GM12878 (cell line): ENCODE data around the gene RSRC1. TPM values are rescaled to one million over a fixed set of nuclear protein-coding genes. Genes with fewer than 3 reads are reported as not detected.

Experiments
- ATAC-seq: fragments of 200-7000 bp; cut with Tn5 transposase; 3 replicates; pipeline ENCODE4 v1.9.1; 2020; ENCODE audit warnings: mild to moderate bottlenecking, moderate library complexity
- BruUV-seq: library from RNA; stranded (reverse); fragments of 400-500 nt; replicated peaks from 2 replicates; lab custom pipeline; 2021; lab: Mats Ljungman, UMichigan
- CTCF ChIA-PET: fragments of 300-600 bp; sonication (Branson Sonifier 250); formaldehyde crosslinking; extraction: SDS; loops from one replicate; lab custom pipeline; 2021; ENCODE audit warnings: inconsistent platforms; lab: Yijun Ruan, JAX
- POLR2A ChIA-PET: fragments of 350-600 bp; formaldehyde crosslinking; extraction: SDS; loops from one replicate; lab custom pipeline; 2021; ENCODE audit warnings: inconsistent platforms; lab: Charles Lee
- RAD21 ChIA-PET: fragments of 300-600 bp; sonication (Branson Sonifier 250); formaldehyde crosslinking; loops from one replicate; lab custom pipeline; 2023; ENCODE audit warnings: antibody characterized with exemption; ENCODE audit not compliant: unreplicated experiment; lab: Charles Lee
- SMC1A ChIA-PET: fragments of 300-600 bp; sonication (Branson Sonifier 250); formaldehyde crosslinking; loops from one replicate; lab custom pipeline; 2023; ENCODE audit not compliant: unreplicated experiment, uncharacterized antibody; lab: Charles Lee
- DNase-seq: peaks from one replicate; pipeline ENCODE4 v3.0.0-alpha.2; 2011; ENCODE audit warnings: low read depth, low spot score
- FAIRE-seq: peaks from 3 replicates; lab custom pipeline; 2011; peaks lifted over from hg19 to GRCh38; lab: Jason Lieb, UNC
- H2AFZ ChIP-seq: 2 replicates; pipeline ENCODE4 v1.6.0; 2011; ENCODE audit warnings: low read depth, low read length, control low read depth; ENCODE audit not compliant: control insufficient read depth
- H3K27ac ChIP-seq: 2 replicates; pipeline ENCODE4 v1.5.1; 2011; ENCODE audit warnings: control low read depth; ENCODE audit not compliant: control insufficient read depth, insufficient read depth
- H3K27me3 ChIP-seq, 2 experiments: replicated peaks in 1 of 2; 2 replicates each; pipeline versions ENCODE4 v1.6.0 to v1.6.1; 2011; ENCODE audit warnings: low read length in 1 of 2; ENCODE audit not compliant: control insufficient read depth in 2 of 2, insufficient read depth in 2 of 2
- H3K36me3 ChIP-seq, 2 experiments: 2 replicates each; pipeline ENCODE4 v1.5.1; 2011; ENCODE audit warnings: low read length in 1 of 2; ENCODE audit not compliant: control insufficient read depth in 2 of 2, insufficient read depth in 2 of 2
- H3K4me1 ChIP-seq: 2 replicates; pipeline ENCODE4 v1.6.1; 2011; ENCODE audit warnings: mild to moderate bottlenecking, low read length, moderate library complexity, mixed read lengths; ENCODE audit not compliant: control insufficient read depth, insufficient read depth
- H3K4me2 ChIP-seq: 2 replicates; pipeline ENCODE4 v1.6.0; 2011; ENCODE audit warnings: control low read depth; ENCODE audit not compliant: control insufficient read depth, insufficient read depth
- H3K4me3 ChIP-seq: fragments of 200-600 bp; sonication (generic); 2 replicates; pipeline ENCODE4 v1.5.1; 2016
- H3K79me2 ChIP-seq: 2 replicates; pipeline ENCODE4 v1.6.0; 2011; ENCODE audit warnings: low read length; ENCODE audit not compliant: control insufficient read depth, insufficient read depth
- H3K9ac ChIP-seq: 2 replicates; pipeline ENCODE4 v1.8.0; 2011; ENCODE audit warnings: low read length, control low read depth, mixed read lengths; ENCODE audit not compliant: control insufficient read depth, insufficient read depth
- H3K9me3 ChIP-seq: replicated peaks from 3 replicates; pipeline ENCODE4 v1.5.1; 2011; ENCODE audit warnings: mild to moderate bottlenecking, low read length; ENCODE audit not compliant: control insufficient read depth, insufficient read depth
- H4K20me1 ChIP-seq: 2 replicates; pipeline ENCODE4 v1.6.0; 2011; ENCODE audit not compliant: control insufficient read depth, insufficient read depth
- CBX3 ChIP-seq: fragments of 200-600 bp; sonication (generic); IDR thresholded peaks from 2 replicates; pipeline ENCODE4 v1.6.1; 2016; ENCODE audit warnings: low read depth, borderline replicate concordance
- CHD1 ChIP-seq: IDR thresholded peaks from 2 replicates; pipeline ENCODE4 v1.6.1; 2012; ENCODE audit warnings: low read depth, low read length, improper control_type of control experiment
- EED ChIP-seq: sonication (generic); IDR thresholded peaks from 2 replicates; pipeline ENCODE4 v1.6.1; 2016; ENCODE audit warnings: antibody characterized with exemption, low read depth
- NFYB ChIP-seq: IDR thresholded peaks from 2 replicates; pipeline ENCODE4 v1.6.1; 2011; ENCODE audit warnings: low read depth, mild to moderate bottlenecking, low read length, improper control_type of control experiment, moderate library complexity; ENCODE audit not compliant: insufficient read depth
- NRF1 ChIP-seq: conservative IDR thresholded peaks from 2 replicates; pipeline ENCODE4 v1.6.1; 2011; ENCODE audit warnings: mild to moderate bottlenecking, low read depth, low read length, improper control_type of control experiment
- RELA ChIP-seq: fragments of 450-650 bp; IDR thresholded peaks from 2 replicates; pipeline ENCODE4 v1.8.0; 2014; ENCODE audit warnings: borderline replicate concordance; ENCODE audit not compliant: partially characterized antibody
- SMAD5 ChIP-seq: IDR thresholded peaks from 2 replicates; pipeline ENCODE4 v1.6.1; 2016; ENCODE audit warnings: antibody characterized with exemption, low read depth
- SMARCA5 ChIP-seq: fragments of 450-650 bp; IDR thresholded peaks from 2 replicates; pipeline ENCODE4 v1.6.1; 2017; ENCODE audit warnings: mild to moderate bottlenecking
- SMC3 ChIP-seq: IDR thresholded peaks from 2 replicates; pipeline ENCODE4 v1.6.1; 2011; ENCODE audit warnings: low read length, improper control_type of control experiment, borderline replicate concordance
- TARDBP ChIP-seq: IDR thresholded peaks from 2 replicates; pipeline ENCODE4 v1.6.1; 2016; ENCODE audit warnings: borderline replicate concordance
- YBX1 ChIP-seq: fragments of 450-650 bp; IDR thresholded peaks from 2 replicates; pipeline ENCODE4 v1.6.1; 2016; ENCODE audit warnings: antibody characterized with exemption
- YY1 ChIP-seq: IDR thresholded peaks from 2 replicates; pipeline ENCODE4 v1.6.1; 2011; ENCODE audit warnings: low read depth, mild to moderate bottlenecking, low read length
- ZBED1 ChIP-seq: IDR thresholded peaks from 2 replicates; pipeline ENCODE4 v1.6.1; 2016; ENCODE audit warnings: borderline replicate concordance
- ZNF274 ChIP-seq: IDR thresholded peaks from one replicate; pipeline ENCODE4 v1.8.0; 2011; ENCODE audit not compliant: insufficient read length, insufficient read depth
- ZNF622 ChIP-seq: fragments of 450-650 bp; IDR thresholded peaks from 2 replicates; pipeline ENCODE4 v1.6.1; 2017; ENCODE audit warnings: mild to moderate bottlenecking, inconsistent platforms
- WGBS: methylation state at CpG from one replicate; pipeline ENCODE4 v1.1.6; 2016; ENCODE audit warnings: low lambda C conversion rate; ENCODE audit not compliant: insufficient replicate concordance, insufficient coverage; ENCODE audit errors: missing lambda C conversion rate; 5-methylcytosine and 5-hydroxymethylcytosine counted together
- in situ Hi-C: fragments of 300-500 bp; cut with MboI; formaldehyde crosslinking; loops from 9 replicates; pipeline ENCODE4 v1.14.3; 2018; ENCODE audit warnings: mixed read lengths
- intact Hi-C: fragments of 100-400 bp; cut with micrococcal nuclease; formaldehyde crosslinking; loops from one replicate; pipeline ENCODE4 v1.14.2; 2022; ENCODE audit not compliant: unreplicated experiment
- polyA plus RNA-seq, 11 experiments: library from polyadenylated mRNA; depleted of rRNA in 4 of 11; unstranded in 6 of 11; stranded (reverse) in 5 of 11; fragments of >200 nt; fragmentation: Nextera tagmentation in 4 of 11; fragmentation: Illumina TruSeq in 1 of 11; extraction: Ambion mirVana in 4 of 11; extraction: Trizol in 1 of 11; gene quantifications; 1 replicate in 1 of 11; 2 replicates in 10 of 11; pipeline versions ENCODE4 v1.2.1 to v1.2.3, GENCODE V29; 2011 to 2016; ENCODE audit warnings: inconsistent platforms in 2 of 11, missing spikeins in 2 of 11, low read depth in 1 of 11
- total RNA-seq, 4 experiments: library from RNA; depleted of rRNA in 3 of 4; stranded (reverse); fragments of >200 nt in 3 of 4; fragmentation: Illumina TruSeq in 1 of 4; extraction: Trizol in 1 of 4; gene quantifications; 2 replicates each; pipeline versions ENCODE4 v1.2.1 to v1.2.3, GENCODE V29; 2013 to 2021
- TF ChIP-seq, protein P1 (sequence below): fragments of 450-650 bp; IDR thresholded peaks from 2 replicates; pipeline ENCODE4 v1.6.1; 2014; ENCODE audit warnings: mild to moderate bottlenecking
- TF ChIP-seq, protein P2 (sequence below): fragments of 450-650 bp; IDR thresholded peaks from 2 replicates; pipeline ENCODE4 v1.6.1; 2016; ENCODE audit warnings: mild to moderate bottlenecking
- TF ChIP-seq, protein P3 (sequence below): IDR thresholded peaks from 2 replicates; pipeline ENCODE4 v1.6.1; 2011; ENCODE audit warnings: low read depth, low read length, improper control_type of control experiment, borderline replicate concordance

Gene RSRC1
- total and polyA plus RNA-seq, 10 of the 15 experiments (the other 5 are each of a cell fraction or from before 2014, with no cell fraction given) = 16.4 to 85.9 (median 42.0) TPM

DNA sequence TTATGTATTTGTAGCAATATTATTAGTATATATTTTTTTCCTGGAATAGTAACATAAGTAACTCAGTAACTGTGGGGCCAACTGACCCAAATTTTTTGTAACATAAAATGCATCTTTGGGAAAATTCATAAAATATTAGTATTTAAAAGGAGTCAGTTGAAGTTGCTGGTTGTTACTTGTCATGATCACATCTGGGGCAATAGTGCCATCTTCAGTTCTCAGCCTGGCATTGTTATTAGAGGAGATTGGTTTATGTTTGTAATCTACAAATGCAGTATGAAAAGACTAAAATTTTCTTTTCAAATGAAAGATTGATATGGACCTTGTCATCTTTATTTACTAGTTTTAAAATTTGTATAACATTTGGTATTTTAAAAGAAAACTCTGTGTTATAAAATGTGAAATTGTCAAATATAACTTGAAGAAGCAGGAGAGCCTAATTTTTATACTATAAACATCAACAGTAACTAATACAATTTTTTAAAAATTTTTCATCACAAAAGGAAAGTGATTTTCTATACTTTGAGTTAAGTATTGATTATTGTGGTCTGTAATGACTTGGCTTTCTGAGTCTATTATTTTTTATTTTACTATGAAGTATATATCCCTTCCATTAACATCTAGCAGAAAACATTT, 422.3 kb downstream of the RSRC1 start (continued):
- TF ChIP-seq CHD1 (no peak), ZNF274 (no peak), SMC3 (peak; percentile 36; the same call in 1 of the 2 replicates), SMAD5 (no peak), NFYB (no peak), NRF1 (no peak), YY1 (no peak)
- TF ChIP-seq, protein P1, sequence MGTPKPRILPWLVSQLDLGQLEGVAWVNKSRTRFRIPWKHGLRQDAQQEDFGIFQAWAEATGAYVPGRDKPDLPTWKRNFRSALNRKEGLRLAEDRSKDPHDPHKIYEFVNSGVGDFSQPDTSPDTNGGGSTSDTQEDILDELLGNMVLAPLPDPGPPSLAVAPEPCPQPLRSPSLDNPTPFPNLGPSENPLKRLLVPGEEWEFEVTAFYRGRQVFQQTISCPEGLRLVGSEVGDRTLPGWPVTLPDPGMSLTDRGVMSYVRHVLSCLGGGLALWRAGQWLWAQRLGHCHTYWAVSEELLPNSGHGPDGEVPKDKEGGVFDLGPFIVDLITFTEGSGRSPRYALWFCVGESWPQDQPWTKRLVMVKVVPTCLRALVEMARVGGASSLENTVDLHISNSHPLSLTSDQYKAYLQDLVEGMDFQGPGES = no peak
- TF ChIP-seq, protein P2, sequence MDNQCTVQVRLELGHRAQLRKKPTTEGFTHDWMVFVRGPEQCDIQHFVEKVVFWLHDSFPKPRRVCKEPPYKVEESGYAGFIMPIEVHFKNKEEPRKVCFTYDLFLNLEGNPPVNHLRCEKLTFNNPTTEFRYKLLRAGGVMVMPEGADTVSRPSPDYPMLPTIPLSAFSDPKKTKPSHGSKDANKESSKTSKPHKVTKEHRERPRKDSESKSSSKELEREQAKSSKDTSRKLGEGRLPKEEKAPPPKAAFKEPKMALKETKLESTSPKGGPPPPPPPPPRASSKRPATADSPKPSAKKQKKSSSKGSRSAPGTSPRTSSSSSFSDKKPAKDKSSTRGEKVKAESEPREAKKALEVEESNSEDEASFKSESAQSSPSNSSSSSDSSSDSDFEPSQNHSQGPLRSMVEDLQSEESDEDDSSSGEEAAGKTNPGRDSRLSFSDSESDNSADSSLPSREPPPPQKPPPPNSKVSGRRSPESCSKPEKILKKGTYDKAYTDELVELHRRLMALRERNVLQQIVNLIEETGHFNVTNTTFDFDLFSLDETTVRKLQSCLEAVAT = no peak

DNA sequence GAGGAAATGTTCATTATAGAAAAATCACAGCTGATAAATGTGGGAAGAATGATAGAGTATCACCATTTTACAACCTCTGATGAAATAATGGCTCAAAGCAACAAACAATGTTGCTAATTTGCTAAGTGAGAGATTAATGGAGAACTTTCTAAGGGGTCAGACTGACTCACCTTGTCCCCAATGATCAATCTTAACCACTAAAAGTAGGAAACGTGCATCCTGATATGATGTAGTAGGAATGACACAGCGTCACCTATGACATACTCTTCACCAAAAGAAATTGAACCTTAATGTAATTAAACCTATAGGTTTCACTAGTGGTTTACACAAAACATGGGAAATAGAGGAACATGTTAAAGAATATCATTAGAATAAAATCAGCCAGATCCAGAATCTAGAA, 426.0 kb downstream of the RSRC1 start:
- SMC1A ChIA-PET = no interaction called here
- H3K36me3 ChIP-seq = no peaks in the 10 kb centered on the region
- TF ChIP-seq, protein P3, sequence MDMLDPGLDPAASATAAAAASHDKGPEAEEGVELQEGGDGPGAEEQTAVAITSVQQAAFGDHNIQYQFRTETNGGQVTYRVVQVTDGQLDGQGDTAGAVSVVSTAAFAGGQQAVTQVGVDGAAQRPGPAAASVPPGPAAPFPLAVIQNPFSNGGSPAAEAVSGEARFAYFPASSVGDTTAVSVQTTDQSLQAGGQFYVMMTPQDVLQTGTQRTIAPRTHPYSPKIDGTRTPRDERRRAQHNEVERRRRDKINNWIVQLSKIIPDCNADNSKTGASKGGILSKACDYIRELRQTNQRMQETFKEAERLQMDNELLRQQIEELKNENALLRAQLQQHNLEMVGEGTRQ = no peak
- TF ChIP-seq CHD1 = no peak
- TF ChIP-seq CBX3 = no peak
- TF ChIP-seq ZBED1 = no peak
- TF ChIP-seq EED = no peak
- no peak for TF ChIP-seq ZNF622
- no peak for TF ChIP-seq TARDBP
- no peak for TF ChIP-seq SMARCA5
- TF ChIP-seq RELA = no peak
- no peak for TF ChIP-seq YBX1
- TF ChIP-seq, all 136 proteins: peak for 0
- Histone ChIP-seq H3K9me3 (no peaks in the 10 kb centered on the region), H3K4me3 (no peak overlapping the region), H3K27ac (no peak overlapping the region), H2AFZ (no peak overlapping the region), H3K4me2 (no peak overlapping the region), H3K9ac (no peak overlapping the region), H3K79me2 (no peaks in the 10 kb centered on the region), H4K20me1 (no peaks in the 10 kb centered on the region), H3K4me1 (no peaks in the 10 kb centered on the region), H3K27me3 (no peaks in the 10 kb centered on the region)
- intact Hi-C loops = no loop called here
- BruUV-seq = no TSS peak
- in situ Hi-C loops = no loop called here
- ChIA-PET CTCF (no interaction called here), POLR2A (no interaction called here), RAD21 (no interaction called here)
- WGBS = 95% methylated on average over 2 of the region's 2 CpGs
- ATAC-seq = no peak
- FAIRE-seq = peak; percentile 81
- no peak for DNase-seq
